Activated naive CD4-positive, alpha-beta T cell treated with Interleukin-2 at 50 U/mL for 16 hours (primary cell): ENCODE measurements around the gene HECW1.
"Not testable (repeated sequence)": the region's sequence is repeated elsewhere in the genome, so short reads cannot be mapped to it uniquely, and the experiment has no call there.

Experiments
- DNase-seq: peaks from one replicate; pipeline ENCODE4 v3.0.0-alpha.2; 2020

Gene HECW1

DNA sequence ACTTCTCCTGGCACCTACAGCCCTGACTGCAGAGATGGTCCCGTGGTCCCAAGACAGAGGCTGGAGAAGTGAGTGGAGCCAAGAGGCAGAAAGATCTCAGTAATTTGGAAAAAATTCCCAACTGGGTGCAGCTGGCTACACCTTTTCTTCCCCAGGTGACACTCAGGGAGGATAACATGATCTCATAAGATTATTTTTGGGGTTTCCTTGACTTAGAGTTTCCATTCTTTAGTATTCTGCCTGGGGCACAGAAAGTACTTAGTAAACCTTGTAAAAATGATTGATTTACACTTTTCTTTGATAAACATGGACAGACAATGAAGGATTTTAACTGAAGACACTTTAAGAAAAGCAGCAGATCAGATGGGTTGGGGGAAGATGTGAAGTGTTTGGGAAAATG, 38.6 kb downstream of the HECW1 start:
- DNase-seq: no peak

DNA sequence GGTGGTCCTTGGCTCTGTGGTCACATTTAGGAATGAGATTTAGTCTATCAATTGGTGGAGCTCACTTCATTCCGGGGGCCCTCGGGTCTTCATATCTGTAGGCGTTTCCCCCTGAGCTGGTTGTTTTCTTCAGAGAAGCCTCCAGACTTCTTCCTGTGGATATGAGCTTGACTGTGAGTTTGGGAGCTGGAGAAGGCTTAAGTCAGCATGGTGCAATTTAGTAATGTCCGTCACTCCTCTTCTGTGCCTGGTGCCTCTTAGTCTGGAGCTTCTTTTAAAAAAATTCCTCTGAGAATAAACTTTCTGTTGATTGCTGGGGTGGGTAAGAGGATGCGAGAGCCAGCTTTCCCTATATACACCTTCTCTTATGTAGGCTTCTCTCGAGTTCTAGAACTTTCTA, 40.2 kb downstream of the HECW1 start:
- no peak for DNase-seq

DNA sequence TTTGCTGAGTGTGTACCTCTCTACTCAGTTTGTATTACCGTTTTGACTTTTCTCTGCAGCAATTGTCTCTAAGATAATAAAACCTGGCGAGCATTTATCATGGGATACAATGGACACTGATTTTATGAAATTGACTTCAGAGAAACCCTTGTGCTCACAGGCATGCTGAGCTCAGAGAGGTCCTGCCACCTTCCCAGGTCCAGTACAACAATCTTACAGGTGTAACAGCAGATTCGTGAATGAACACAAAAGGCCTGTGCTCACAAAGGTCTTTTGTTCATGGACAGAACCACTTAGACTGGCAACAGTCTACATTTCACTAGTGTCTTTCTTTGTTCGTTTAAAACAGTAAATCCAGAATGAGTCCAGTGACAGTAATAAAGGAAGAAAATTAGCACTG, 43.2 kb downstream of the HECW1 start:
- no peak for DNase-seq

DNA sequence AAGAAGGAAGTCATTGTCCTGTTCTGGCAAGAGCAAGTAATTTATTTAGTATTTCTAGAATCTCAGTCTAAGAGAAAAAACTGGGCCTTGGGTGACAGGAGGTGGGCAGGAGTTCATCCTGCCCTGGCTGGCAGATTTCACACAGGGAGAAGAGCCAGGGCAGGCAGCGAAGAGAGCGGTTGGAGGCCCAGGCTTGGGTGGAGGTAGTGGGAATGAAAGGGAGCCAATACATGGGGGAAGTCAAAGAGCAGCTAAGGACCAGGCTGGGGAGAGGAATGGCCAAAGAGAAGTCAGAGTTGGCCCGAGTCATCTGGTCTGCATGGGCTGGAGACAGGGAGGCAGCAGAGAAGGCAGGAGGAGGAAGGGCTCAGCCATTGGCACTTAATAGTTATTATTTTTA, 51.4 kb downstream of the HECW1 start:
- no peak for DNase-seq

DNA sequence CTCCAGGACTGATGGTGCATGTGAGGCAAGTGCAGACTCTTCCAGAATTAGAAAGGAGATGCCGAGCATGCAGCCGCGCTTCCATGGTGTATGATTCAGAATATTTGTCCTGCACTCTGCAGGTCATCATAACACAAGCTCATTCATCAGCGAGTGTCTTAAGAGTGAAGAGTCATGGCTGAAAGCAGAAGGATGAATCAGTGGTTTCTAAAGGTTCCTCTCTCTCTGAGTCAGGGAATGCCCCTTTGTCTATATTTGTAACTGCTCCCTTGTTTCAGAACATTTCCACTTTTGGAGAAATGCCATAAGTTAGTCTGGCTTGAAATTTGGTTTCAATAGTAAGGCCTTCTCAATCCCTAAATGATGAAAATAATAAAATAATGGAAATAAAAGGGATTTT, 52.3 kb downstream of the HECW1 start:
- no peak for DNase-seq

DNA sequence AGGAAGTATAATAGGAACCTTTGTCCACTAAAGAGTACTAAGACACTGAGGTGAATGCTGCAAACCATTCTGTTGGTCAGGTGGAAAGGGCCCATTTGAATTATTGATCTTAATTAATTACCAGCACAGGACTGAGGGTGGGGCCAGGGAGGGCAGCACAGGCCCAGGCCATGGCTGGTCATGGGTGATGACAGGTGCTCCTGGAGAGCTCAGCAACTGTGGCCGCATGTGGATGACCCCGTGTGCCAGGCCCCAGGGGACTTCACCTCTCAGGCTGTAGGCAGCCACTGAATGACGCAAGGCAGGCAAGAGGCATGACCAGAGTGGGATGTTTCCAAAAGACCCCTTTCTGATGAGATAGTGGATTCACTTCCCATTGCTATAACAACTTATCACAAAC, 54.2 kb downstream of the HECW1 start:
- DNase-seq: no peak

DNA sequence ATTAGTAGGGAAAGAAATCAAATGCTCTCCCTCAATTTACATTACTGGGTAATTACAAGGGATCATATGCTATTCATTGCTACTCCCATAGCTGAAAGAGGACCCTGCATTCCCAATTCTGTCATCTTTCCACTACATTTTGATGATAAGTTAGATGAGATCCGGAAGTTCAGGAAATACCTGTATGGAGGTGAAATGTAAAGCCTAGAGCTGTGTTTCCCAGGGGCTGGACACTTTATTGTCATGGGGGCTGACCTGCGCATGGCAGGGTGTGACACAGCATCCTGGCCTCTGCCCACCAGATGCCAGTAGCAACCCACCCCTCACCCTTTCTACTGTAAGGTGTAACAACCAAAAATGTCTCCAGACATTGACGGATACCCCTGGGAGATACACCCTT, 56.6 kb downstream of the HECW1 start:
- DNase-seq: no peak

DNA sequence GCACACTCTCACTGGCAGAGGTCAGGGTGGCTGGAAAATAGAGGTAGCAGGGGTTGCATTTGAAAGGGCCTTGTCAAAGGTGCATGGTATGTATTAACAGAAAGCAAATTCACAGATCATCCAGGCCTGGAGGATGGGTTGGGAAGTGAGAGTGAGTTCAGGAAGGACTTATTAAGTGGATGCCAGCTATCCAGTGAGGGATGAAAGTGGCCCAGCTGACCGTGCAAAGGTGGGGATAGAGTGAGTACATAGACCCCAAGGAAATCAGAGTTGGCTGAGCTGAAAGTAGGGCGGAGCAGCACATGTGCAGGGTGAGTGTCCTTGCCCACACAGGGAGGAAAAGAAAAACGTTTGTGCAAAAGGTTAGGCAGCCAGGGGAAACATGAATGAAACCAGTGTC, 58.1 kb downstream of the HECW1 start:
- DNase-seq: no peak

DNA sequence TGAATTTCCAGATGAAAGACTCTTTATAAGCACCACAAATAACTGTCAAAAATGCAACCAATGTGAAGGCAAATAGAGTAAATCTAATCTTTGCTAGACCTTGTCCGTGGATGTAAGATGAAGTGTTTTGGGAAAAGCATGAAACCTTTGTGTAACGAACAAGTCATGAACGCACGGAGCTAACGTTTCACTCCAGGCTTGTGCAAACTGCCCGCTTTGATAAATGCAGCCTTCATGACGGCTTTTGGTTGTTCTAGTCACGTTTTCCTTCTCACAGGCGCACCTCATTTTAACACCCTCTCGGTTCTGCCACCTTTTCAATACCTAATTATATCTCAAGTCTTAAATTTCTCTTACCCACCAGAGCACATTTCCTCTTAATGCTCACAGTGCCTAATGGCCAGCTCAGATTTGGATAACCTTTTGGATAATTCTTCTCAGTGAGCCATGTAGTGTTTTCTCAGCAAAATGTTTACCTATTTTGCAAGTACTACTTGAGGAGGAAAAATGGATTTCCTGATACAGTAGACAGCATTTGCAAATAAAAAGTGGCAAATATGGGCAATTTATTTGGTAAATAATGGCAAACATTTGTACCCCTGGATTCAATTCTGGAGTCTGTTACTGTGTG, 63.2 kb downstream of the HECW1 start:
- DNase-seq: no peak

DNA sequence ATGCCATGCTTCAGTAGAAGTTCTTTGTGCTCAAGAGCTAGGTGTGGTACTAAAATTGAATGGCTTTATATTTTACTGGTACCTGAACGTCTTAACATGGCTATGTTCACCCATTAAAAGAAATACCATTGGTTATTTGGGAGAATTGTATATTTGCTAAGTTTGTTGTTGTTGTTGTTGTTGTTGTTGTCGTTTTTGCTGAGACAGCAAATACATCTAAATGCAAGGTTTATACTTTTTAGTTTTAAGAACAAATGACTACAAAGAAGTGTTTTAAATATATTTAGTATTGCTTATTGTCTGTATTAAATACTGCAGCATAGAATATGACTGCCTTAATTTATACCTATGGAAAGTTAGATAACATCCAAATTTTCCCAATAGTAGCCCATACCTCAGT, 66.9 kb downstream of the HECW1 start:
- no peak for DNase-seq

DNA sequence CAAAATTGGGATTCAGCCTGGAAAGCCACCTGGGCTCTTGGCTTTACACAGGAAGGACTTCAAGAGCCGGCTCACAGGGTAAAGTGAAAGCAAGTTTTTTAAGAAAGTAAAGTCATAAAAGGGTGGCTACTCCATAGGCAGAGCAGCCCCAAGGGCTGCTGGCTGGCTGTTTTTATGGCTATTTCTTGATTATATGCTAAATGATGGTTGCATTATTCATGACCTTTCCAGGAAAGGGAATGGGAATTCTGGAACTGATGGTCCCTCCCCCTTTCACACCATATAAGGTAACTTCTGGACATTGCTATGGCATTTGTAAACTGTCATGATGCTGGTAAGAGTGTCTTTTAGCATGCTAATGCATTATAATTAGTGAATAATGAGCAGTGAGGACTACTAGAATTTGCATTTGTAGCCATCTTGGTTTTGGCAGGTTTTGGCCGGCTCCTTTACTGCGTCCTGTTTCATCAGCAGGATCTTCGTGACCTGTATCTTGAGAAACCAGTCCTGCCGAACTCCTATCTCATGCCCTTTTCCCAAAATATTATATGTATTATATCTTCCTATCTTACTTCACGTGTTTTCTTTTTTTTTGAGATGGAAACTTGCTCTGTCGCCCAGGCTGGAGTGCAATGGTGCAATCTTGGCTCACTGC, 80.5 kb downstream of the HECW1 start:
- DNase-seq: no peak

DNA sequence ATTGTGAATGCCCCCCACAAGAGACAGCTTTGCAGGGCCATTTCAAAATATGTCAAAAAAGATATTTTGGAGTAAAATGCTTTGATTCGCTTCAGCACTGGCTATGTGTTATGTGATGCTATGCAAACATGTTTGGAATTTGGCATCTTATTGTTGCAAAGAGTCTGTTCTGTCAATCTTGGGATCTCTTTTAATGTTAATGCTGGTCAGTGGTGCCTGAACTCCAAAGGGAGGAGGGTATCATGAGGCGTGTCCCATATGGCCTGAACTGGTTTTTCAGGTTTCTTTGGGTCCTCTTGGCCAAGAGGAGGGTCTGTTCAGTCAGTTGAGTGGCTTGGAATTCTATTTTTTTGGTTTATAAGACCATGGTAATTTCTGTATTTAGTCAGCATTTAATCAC, 81.4 kb downstream of the HECW1 start:
- no peak for DNase-seq

DNA sequence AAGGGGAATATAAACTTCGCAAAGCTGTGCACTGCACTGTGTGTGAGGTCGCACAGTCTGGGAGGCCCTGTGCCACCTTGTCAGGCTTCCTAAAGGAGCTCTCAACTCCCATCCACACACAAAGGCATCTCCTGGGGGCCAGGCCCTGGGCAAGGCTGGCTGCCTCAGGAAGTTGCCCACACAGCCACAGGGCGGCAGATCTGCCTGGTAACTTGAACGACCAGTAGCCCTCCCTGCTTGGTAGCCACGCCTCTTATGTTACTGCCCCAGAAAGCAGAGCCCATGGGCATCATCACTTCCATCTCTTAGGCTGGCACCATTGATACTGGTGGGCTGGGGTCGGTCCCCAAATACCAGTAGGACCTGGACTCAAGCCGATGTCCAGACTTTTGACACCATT, 82.8 kb downstream of the HECW1 start:
- DNase-seq: no peak

DNA sequence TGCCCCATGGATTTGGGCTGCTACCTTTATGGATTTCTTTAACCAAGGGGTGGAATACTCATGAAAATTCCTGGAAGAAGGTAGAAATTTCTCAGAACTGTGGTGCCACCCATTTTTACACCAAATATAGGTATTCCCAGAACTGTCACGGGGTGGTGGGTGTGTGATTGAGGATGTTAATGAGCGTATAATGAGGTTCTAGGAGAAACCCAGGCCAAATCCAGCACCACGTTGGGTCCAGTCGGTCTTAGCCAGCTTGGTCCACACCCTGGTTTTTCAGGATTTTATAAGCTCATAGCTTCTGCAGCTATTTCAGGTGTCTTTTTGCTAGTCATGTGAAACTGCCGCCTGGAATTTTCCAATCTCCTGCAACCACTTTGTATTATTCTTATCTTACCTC, 83.3 kb downstream of the HECW1 start:
- DNase-seq: no peak

DNA sequence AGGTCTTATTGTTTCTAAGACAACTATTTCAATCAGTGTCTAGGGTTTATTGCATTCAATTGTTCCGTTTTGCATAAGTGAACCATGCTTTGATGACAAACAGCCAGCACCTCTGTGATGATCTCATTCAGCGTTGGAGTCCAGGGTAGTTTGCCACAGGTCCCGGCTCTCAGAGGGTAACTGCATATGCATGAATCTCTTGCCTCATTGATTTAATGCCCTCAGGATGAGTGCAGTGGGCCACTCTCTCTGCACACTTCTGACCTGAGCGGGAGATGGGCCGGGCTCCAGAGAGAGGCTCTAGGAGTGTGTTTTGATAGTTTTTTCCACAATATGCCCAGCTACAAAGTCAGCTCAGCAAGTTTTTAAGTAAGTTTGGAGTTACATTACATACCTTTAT, 83.9 kb downstream of the HECW1 start:
- DNase-seq: no peak

DNA sequence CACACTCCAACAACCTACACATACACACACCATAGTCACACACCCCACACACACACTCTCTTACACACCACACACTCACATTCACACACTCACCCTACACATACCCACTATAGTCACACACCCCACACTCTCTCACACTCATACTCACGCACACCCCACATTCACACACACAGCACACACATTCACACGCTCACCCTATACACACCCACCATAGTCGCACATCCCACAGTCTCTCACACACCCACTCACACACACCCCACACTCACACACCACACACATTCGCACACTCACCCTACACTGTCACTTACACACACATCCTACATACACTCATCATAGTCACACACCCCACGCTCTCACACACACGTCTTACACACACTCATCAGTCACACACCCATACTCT, 85.6 kb downstream of the HECW1 start:
- no peak for DNase-seq

DNA sequence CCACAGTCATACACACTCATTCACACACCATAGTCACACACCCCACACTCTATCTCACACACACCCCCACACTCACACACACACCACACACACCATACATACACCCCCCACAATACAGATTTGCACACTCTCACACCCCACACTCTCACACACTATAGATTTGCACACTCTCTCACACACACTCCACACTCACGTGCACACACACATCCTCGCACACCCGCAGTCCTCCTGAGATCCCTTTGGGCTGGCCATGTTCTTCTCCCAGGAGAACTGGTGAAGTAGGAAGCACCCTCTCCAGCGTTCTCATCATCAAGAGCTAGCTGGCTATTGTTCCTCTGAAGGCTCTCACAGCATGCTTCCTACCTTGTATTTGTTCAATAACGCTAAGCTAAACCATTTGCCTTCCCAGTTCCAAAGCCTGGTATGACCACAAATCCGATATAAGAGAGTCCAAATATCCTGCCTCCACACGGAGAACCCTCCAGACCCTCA, 86.2 kb downstream of the HECW1 start:
- DNase-seq: no peak

DNA sequence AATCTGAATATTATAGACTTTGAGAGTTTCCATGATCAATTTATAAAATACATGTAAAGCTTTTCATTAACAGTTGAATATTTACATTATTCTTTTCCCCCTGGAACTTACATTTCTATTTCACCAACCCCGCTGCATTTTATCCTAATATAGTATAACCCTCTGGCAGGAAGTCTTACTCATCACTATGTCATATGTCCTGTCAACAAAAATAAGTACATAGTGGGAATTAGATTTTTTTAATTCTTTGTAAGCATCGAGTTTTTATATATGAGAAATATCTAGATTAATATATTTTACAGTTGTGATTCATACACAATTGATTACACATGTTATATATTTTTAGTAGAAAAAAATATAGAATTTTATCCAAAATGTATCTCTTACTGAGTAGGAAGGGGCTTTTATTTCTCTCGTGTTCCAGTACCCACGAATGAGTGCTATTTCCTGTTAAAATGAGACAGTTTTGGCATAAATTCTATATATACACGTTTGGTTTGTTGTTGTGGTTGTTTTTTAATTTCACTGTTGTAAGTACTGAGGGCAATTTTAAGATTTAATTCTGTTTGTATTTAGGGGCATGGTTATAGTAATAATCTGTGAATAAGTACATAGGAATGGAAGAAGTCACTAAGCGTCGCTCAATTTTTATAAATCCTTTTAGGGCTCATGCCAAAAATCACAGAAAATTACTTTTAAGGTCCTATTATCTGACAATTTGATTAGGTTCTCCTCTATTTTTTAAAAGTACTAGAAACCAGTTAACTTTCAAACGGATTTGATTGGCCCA, 87.1 kb downstream of the HECW1 start:
- no peak for DNase-seq

DNA sequence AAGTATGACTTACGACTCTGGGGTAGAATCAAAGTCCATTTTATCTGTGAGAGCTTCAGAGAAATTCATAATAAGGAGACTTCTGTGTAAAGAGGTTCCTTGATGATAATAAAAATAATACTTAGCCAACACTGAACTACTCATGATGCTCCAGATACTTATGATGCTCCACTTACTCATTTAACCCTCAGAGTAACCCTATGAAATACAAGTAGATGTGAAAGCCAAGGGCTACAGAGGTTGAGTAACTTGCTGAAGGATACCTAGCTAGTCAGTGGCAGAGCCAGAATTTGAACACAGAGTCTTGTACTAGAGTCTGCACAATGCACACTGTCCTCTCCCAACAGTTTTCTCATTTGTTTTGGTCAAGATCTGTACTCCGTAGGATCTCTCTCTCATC, 89.5 kb downstream of the HECW1 start:
- no peak for DNase-seq

DNA sequence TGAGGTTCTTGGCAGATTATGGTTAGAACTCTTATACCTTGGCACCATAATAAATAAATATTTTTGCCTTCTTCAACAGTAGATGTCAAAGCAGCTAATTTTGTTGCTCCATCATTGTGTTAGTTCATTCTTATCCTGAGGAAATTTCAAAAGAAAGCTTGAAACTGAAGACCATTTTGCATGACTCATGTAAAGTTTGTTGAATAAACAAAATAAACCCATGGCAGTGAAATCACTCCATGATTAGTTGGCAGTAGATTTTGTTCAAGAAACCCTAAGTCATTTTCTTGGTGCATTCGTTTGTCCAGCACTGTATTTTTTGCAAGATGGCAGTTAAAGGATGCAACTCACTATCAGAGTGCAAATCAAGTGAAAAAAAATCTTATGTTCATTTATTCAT, 91.6 kb downstream of the HECW1 start:
- DNase-seq: no peak

DNA sequence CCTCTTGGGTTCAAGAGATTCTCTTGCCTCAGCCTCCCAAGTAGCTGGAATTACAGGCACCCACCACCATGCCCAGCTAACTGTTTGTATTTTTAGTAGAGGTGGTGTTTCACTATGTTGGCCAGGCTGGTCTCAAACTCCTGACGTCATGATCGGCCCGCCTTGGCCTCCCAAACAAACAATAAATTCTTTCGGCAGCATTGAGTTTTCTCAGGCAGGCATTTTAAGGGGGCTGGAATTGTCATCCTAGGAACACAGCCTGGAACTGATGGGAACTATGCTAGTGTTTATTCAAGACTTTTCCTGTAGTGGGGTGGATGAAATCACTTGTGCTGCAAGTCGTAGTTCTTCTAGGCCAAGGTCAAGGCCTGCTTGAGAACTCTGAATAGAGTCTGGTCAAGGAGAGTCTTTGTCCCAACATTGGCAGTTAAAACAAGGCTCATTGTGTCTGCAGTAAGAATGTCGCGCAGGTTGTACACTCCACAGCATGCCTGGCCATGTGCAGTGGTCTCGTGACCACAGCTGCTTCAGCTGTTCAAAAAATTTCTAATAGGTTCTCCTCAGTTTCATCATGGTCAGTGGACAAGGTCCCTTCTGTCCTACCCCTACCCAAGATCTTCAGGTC, 92.8 kb downstream of the HECW1 start:
- no peak for DNase-seq

DNA sequence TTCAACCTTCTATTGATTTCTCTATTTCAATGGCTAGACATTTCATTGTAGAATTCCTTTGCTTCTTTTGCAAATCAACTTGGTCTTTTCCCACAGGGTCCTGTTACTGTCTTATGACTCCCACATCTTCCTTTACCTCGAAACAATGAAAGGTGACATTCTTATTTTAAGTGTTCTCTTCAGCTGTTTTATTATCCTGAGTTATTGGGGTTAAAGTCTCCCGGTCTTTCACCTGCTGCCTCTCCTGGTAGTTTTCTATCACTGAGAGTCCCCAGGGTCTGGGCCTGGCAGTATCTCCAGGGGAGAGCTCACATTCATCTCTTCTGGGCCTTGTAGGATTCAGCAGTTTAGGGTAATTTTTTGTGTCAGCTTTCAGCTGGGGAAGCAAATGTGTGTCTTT, 95.8 kb downstream of the HECW1 start:
- DNase-seq: no peak

DNA sequence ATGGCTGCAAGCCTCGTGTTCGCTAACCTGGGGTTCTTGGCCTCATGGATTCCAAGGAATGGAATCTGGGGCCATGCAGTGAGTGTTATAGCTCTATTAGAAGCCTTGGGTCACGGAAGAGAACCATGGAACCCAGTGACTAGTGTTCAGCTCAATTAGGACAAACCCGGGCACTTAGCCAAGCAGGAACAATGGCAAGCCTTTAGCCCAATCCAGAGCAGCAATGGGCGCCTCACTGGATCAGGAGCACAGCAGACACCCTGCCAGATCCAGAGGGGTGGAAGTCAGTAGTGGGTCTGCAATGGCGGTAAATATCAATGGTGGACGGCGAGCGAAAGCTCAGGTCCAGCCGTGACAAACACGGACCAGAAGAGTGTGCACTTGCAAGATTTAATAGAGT, 98.1 kb downstream of the HECW1 start:
- not testable (repeated sequence) for DNase-seq

DNA sequence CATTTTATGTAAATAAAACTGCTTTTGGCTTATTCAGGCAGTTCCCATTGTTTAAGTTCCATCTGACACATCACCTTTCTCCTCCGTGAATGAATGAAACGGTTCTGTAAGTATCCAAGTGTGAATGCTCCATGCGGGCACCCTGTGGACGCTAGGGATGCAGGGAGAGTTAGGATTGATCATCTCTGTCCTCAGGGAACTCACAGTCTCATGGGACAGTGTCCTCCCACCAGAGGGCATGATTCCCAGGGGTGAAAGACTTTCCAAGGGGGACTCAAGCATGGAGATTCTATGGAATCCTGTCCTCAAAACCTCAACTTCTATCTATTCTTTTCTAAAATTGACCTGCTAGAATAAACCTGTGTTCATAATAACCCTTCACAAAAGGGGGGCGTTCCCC, 98.8 kb downstream of the HECW1 start:
- no peak for DNase-seq
